ACC112 (cell line): ENCODE measurements around the gene CYB5D1.
A peak's percentile ranks its signal among the peaks of the same experiment; 100 is the strongest.

Experiments used
- H2AFZ ChIP-seq: fragments of 200-600 bp; sonication (generic); one replicate; pipeline ENCODE4 v1.6.0; 2017; ENCODE audit warnings: antibody characterized with exemption, low read length; ENCODE audit not compliant: unreplicated experiment
- H3K27ac ChIP-seq: fragments of 200-600 bp; sonication (generic); 2 replicates; pipeline ENCODE4 v1.5.1; 2014; ENCODE audit warnings: low read depth, mild to moderate bottlenecking, antibody characterized with exemption, low read length, moderate library complexity
- H3K27me3 ChIP-seq: fragments of 200-600 bp; sonication (generic); 2 replicates; pipeline ENCODE4 v1.6.1; 2014; ENCODE audit warnings: mild to moderate bottlenecking, antibody characterized with exemption, low read length, moderate library complexity, mixed read lengths; ENCODE audit not compliant: insufficient read depth
- H3K36me3 ChIP-seq: fragments of 200-600 bp; sonication (generic); 2 replicates; pipeline ENCODE4 v1.6.1; 2016; ENCODE audit warnings: mild to moderate bottlenecking, antibody characterized with exemption, low read length, moderate library complexity, mixed read lengths; ENCODE audit not compliant: insufficient read depth
- H3K4me1 ChIP-seq: fragments of 200-600 bp; sonication (generic); one replicate; pipeline ENCODE4 v1.6.1; 2016; ENCODE audit warnings: low read length, mixed read lengths; ENCODE audit not compliant: insufficient read depth, unreplicated experiment, control insufficient read depth
- H3K4me3 ChIP-seq: fragments of 200-600 bp; sonication (generic); 2 replicates; pipeline ENCODE4 v1.5.1; 2014; ENCODE audit warnings: mild to moderate bottlenecking, low read depth, low read length
- H3K79me2 ChIP-seq: fragments of 200-600 bp; sonication (generic); one replicate; pipeline ENCODE4 v1.6.0; 2016; ENCODE audit warnings: low read length; ENCODE audit not compliant: control insufficient read depth, unreplicated experiment, insufficient read depth

CYB5D1 gene

DNA sequence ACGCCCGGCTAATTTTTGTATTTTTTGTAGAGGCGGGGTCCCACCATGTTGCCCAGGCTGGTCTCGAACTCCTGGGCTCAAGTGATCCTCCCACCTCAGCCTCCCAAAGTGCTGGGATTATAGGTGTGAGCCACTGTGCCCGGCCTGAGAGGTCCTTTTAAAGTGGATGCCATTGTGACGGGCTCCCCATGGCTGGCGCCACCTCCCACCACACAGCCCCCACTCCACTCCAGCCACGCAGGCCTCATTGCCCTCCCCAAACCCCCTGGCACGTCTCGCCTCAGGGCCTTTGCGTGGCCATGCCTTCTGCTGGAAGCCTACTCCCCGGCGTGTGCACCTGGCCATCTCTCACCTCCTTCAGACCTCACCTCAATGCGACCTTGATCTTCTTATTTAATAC, 35.7 kb upstream of the CYB5D1 start:
- H3K4me3 ChIP-seq, result no peak overlapping the region
- H2AFZ ChIP-seq, result no peak overlapping the region
- H3K27ac ChIP-seq, result no peak overlapping the region
- no peaks in the 10 kb centered on the region for H3K4me1 ChIP-seq
- H3K27me3 ChIP-seq, result no peaks in the 10 kb centered on the region
- no peaks in the 10 kb centered on the region for H3K79me2 ChIP-seq
- H3K36me3 ChIP-seq, result no peaks in the 10 kb centered on the region

DNA sequence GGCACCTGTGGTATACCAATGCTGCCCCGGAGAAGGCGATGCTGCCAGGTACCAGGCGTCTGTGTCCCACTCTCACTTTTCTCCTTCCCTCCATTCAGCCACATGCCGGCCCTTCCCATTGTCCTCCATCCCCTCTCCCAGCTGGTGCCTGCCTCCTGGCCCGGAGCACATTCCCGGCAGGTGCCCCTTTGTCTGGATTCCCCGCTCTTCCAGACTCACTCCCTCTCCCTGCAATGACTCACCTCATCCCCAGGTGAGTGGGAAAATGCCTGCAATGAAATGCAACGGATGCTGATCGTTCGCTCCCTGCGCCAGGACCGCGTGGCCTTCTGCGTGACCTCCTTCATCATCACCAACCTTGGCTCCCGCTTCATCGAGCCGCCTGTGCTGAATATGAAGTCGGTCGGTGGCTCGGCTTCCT, 34.2 kb upstream of the CYB5D1 start:
- no peaks in the 10 kb centered on the region for H3K27me3 ChIP-seq
- no peak overlapping the region for H3K4me3 ChIP-seq
- H3K79me2 ChIP-seq, result no peaks in the 10 kb centered on the region
- H3K36me3 ChIP-seq, result no peaks in the 10 kb centered on the region
- H3K4me1 ChIP-seq, result no peaks in the 10 kb centered on the region
- H3K27ac ChIP-seq, result no peak overlapping the region
- no peak overlapping the region for H2AFZ ChIP-seq

DNA sequence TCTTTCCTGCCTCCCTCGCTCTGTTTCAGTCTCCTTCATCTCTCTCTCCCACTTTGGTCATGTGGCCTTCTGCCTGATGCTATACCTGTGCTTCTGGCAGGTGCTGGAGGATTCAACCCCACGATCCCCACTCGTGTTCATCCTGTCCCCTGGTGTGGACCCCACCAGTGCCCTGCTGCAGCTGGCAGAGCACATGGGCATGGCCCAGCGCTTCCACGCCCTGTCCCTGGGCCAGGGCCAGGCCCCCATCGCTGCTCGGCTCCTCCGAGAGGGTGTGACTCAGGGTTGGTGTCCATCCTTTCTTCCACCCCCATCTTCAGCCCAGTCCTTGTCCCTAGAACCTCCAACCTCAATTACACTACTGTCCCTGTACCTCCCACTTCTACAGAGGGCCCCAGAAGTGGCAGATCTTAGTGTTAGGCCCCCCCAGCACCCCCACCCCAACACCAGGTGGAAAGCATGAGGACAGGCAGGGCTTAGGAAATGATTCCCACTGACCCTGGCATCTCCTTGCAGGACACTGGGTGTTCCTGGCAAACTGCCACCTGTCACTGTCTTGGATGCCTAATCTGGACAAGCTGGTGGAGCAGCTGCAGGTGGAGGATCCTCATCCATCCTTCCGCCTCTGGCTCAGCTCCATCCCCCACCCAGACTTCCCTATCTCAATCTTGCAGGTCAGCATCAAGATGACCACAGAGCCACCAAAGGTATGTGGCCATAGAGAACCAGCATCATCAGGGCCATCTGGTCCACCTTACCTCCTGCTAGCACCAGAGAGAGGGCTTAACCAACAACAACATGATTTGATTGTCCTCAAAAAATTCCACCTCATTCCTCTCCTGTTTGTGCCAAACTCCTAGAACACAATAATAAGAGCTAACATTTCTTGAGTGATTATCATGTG, 33.5 kb upstream of the CYB5D1 start:
- Histone ChIP-seq H3K4me3 (no peak overlapping the region), H3K36me3 (no peaks in the 10 kb centered on the region), H3K27ac (no peak overlapping the region), H3K79me2 (no peaks in the 10 kb centered on the region), H3K27me3 (no peaks in the 10 kb centered on the region), H2AFZ (no peak overlapping the region), H3K4me1 (no peaks in the 10 kb centered on the region)

DNA sequence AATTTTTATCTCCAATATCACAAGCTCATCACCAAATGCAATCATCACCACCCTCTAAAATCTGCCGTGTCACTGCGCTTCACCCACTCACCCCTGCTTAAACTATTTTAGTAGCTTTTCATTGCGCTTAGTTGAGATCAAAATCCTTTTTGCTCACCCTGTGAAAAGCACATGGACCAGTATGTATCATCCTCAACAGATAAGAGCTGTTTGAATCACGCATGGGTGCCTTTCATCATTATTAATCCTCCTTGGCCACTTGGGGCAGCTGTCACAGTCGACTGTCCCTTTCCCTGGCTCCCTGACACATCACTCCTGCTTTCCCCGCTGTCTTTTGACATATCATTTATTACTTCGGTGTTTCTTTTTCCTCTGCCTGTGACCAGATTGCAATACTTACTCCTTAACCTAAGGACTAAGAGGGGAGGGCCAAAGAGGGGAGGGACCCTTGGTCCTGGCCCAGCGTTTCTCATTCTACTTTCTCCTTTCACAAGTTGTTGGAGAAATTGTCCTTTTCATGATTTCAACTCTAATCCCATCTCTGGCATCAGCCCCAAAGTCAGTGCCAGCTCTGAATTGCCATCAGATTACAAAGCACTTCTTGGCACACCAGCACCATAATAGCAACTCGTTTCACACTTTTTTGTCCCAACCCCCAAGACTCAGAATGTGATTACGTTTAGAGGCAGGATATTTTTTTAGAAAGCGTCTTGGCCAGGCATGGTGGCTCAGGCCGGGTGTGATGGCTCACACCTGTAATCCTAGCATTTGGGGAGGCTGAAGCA, 32.4 kb upstream of the CYB5D1 start:
- Histone ChIP-seq H3K4me1 (no peaks in the 10 kb centered on the region), H2AFZ (no peak overlapping the region)

DNA sequence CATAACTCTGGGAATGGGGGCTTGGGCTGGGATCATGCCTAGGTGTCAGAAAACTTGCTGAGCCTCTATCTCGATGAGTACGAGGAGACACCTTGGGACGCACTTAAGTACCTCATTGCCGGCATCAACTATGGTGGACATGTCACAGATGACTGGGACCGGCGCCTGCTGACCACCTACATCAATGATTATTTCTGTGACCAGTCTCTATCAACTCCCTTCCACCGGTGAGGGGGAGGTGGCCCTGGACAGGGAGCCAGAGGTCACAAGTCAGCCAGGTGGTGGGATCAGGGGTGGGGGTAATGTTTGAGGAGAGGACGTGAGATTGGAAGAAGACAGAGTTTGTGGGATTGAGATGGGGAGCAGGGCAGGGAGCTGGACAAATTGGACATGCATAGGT, 27.2 kb upstream of the CYB5D1 start:
- Histone ChIP-seq H3K79me2 (no peaks in the 10 kb centered on the region), H3K27me3 (no peaks in the 10 kb centered on the region), H2AFZ (no peak overlapping the region), H3K4me1 (peaks cover 5% of the 10 kb centered on the region), H3K27ac (no peak overlapping the region), H3K36me3 (no peaks in the 10 kb centered on the region), H3K4me3 (no peak overlapping the region)

More for the DNA sequence above, 32.4 kb upstream of the CYB5D1 start:
- no peaks in the 10 kb centered on the region for H3K27me3 ChIP-seq
- H3K36me3 ChIP-seq, result no peaks in the 10 kb centered on the region
- no peak overlapping the region for H3K4me3 ChIP-seq
- H3K79me2 ChIP-seq, result no peaks in the 10 kb centered on the region
- no peak overlapping the region for H3K27ac ChIP-seq

DNA sequence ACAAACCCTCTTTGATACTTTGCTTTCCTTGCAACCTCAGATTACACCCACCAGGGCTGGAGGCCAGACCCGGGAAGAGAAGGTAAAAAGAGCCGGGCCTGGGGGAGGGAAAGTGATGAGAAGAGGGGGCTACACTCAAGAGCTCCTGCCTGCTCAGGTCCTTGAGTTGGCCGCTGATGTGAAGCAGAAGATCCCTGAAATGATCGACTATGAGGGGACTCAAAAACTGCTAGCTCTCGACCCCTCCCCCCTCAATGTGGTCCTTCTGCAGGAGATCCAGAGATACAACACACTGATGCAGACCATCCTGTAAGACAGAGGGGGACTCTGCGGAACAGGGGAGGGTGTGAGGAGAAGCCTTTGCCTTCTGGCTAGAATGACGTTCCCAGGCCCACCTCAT, 26.6 kb upstream of the CYB5D1 start:
- no peak overlapping the region for H3K4me3 ChIP-seq
- H3K27ac ChIP-seq, result no peak overlapping the region
- no peaks in the 10 kb centered on the region for H3K36me3 ChIP-seq
- no peaks in the 10 kb centered on the region for H3K27me3 ChIP-seq
- peaks cover 5% of the 10 kb centered on the region for H3K4me1 ChIP-seq
- H2AFZ ChIP-seq, result no peak overlapping the region
- no peaks in the 10 kb centered on the region for H3K79me2 ChIP-seq

DNA sequence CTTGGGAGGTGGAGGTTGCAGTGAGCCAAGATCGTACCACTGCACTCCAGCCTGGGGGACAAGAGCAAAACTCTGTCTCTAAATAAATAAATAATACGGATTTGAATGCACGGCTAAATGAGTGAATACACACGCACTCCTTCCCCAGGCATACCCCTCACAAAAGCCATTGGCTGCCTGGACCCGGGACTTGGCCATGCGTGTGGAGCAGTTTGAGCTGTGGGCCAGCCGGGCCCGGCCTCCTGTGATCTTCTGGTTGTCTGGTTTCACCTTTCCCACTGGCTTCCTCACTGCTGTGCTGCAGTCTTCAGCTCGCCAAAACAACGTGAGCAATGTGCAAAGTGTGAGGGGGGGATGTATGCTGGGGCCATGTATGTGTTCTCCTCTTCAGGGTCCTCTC, 25.4 kb upstream of the CYB5D1 start:
- Histone ChIP-seq H3K4me3 (no peak overlapping the region), H3K27me3 (no peaks in the 10 kb centered on the region), H2AFZ (no peak overlapping the region), H3K79me2 (peaks cover 6% of the 10 kb centered on the region), H3K36me3 (no peaks in the 10 kb centered on the region), H3K27ac (no peak overlapping the region), H3K4me1 (peaks cover 10% of the 10 kb centered on the region)

DNA sequence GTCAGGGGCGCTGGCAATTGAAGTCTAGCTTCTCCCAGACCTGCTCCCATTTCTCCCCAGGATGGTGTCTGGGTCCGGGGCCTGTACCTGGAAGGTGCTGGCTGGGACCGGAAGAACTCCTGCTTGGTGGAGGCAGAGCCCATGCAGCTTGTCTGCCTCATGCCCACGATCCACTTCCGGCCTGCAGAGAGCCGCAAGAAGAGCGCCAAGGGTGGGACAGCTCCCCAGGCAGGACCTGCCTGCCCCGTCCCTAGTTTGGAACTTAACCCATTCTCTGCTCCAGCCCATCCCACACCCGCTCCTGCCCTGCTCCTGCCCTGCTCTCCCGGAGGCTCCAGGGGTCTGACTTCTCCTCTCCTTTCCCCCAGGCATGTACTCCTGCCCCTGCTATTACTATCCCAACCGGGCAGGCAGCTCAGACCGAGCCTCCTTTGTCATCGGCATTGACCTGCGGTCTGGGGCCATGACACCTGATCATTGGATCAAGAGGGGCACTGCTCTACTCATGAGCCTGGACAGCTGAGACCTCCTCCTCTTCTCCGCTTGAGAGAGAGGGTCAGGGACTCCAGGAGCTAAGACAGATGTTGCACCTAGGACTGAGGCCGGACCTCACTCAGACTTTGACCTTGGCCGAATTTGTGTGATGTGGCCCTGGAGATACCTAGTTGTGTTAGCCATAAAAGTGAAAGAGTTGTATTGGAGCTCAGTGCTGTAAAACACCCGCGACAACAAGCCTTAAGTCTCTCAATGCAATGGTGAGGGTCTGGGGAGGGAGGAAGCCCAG, 24.6 kb upstream of the CYB5D1 start:
- Histone ChIP-seq H3K79me2 (peaks cover 8% of the 10 kb centered on the region), H3K4me3 (peak overlapping the region; percentile 83), H3K4me1 (peaks cover 12% of the 10 kb centered on the region), H2AFZ (no peak overlapping the region), H3K27ac (no peak overlapping the region), H3K36me3 (no peaks in the 10 kb centered on the region), H3K27me3 (no peaks in the 10 kb centered on the region)

DNA sequence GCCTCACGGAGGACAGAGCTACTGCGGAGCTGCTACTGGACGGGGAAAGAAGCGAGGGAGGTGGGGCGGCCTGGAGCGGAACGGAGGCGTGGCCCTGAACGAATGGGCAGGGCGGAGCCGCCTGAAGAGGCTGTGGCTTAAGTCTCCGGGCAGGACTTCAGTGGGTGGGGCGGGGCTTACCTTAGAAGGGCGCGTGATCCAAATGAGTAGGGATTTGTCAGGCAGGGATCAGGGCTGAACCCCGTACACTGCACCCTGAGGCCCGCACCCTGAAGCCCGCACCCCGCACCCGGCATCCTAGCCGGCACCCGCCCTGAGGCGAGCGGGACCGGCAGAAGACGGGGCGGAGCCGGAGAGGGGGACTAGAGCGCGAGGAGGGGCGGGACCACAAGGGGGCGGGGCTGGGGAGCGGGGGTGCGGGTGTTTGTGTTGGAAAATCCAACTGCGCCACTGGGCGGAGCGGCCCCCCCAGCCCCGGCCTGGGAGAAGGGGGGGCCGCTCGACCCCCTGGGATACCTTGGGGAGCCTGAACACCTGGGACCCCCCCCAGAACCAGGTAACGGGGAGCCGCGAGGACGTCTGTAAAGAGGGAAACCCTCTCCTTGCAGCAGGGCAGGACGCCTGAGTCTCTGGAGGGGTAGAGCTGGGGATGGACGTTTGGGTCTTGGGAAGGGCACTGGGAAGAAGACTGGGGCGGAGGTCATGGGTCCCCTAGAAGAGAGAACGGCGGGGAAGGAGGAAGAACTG, 23.8 kb upstream of the CYB5D1 start, which contains the start of gene KDM6B:
Gene KDM6B, plus strand, starts transcription at position 423 of the 747 bp plus-strand sequence. CDS start 11,338 bp downstream, outside the sequence.
- H2AFZ ChIP-seq, result peak within 1 kb of the TSS; percentile 96
- peak within 1 kb of the TSS; percentile 83 for H3K4me3 ChIP-seq
- peak within 1 kb of the TSS; percentile 94 for H3K27ac ChIP-seq
- H3K4me1 ChIP-seq, result peaks cover 18% of the 10 kb centered on the region
- H3K36me3 ChIP-seq, result no peaks in the 10 kb centered on the region
- H3K27me3 ChIP-seq, result no peaks in the 10 kb centered on the region
- H3K79me2 ChIP-seq, result peaks cover 8% of the 10 kb centered on the region

DNA sequence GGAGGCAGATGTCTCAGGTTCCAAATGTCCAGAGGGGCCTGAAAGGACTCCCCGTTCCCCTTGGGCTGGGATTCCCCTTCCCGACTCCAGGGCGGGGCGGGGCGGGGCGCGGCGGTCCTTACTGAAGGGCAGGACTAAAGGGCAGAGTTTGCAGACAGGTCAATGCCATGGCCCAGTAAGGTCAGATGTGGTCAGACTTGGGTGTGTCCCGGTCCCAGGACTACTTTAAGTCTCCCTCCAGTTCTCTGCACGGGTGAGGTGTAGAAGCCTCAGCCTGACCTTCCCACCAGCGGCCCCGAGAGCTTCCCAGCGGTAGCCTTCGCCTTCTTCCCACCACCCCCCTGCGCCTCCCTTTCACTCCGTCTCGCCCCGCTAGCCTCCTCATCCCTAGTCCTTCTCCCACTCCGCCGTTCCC, 23.3 kb upstream of the CYB5D1 start:
- Histone ChIP-seq H3K4me3 (peak overlapping the region; percentile 83), H3K27ac (peak overlapping the region; percentile 94), H3K79me2 (peaks cover 11% of the 10 kb centered on the region), H3K4me1 (peaks cover 21% of the 10 kb centered on the region), H3K27me3 (no peaks in the 10 kb centered on the region), H3K36me3 (no peaks in the 10 kb centered on the region), H2AFZ (peak overlapping the region; percentile 96)
